DND-41 (cell line): ENCODE results near the gene MAML3.

Experiments
- EZH2 ChIP-seq: IDR thresholded peaks from 3 replicates; pipeline ENCODE4 v1.6.1; 2012; ENCODE audit warnings: borderline replicate concordance, low read depth, mild to moderate bottlenecking, moderate library complexity, low read length, inconsistent platforms; ENCODE audit not compliant: severe bottlenecking
- TF ChIP-seq, protein P1 (sequence below): IDR thresholded peaks from 2 replicates; pipeline ENCODE4 v1.5.1; 2012; ENCODE audit warnings: borderline replicate concordance, low read length, moderate library complexity, mild to moderate bottlenecking; ENCODE audit not compliant: poor library complexity, severe bottlenecking; ENCODE audit errors: extremely low read depth

DNA sequence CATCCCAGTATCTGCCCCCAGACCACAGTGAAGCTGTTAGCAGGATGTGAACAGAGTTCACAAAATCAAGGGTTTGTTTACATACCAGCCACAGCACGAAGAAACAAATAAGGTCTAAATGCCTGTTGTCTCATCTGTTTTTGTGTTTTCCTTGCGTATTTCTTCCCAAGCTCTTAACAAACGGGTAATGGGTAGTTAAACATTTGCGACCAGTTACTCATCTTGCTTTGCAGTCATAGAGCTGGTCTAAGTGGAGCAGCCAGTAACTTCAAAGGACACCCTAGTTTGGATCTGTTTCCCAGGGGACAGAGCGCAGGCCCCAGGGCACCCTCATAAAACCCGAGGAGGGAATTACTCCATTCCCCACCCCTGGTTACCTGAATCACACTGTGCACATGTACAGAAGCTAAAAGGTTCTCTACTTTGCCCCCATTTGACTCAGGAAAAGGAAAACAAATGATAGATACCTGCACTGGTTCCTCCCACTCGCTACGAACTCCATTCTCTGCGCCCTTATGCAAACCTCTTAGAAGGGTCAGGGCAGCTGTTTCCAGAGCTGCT, 68.8 kb downstream of the MAML3 start:
- TF ChIP-seq, protein P1, sequence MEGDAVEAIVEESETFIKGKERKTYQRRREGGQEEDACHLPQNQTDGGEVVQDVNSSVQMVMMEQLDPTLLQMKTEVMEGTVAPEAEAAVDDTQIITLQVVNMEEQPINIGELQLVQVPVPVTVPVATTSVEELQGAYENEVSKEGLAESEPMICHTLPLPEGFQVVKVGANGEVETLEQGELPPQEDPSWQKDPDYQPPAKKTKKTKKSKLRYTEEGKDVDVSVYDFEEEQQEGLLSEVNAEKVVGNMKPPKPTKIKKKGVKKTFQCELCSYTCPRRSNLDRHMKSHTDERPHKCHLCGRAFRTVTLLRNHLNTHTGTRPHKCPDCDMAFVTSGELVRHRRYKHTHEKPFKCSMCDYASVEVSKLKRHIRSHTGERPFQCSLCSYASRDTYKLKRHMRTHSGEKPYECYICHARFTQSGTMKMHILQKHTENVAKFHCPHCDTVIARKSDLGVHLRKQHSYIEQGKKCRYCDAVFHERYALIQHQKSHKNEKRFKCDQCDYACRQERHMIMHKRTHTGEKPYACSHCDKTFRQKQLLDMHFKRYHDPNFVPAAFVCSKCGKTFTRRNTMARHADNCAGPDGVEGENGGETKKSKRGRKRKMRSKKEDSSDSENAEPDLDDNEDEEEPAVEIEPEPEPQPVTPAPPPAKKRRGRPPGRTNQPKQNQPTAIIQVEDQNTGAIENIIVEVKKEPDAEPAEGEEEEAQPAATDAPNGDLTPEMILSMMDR: no peak
- TF ChIP-seq EZH2: no peak
